Hematopoietic multipotent progenitor cell treated with erythropoietin and hydrocortisone succinate and interleukin-3 and kit ligand, for 6 days (in vitro differentiated cells): ENCODE results near the gene UBR3.
"Not testable (repeated sequence)": the region's sequence is repeated elsewhere in the genome, so short reads cannot be mapped to it uniquely, and the experiment has no call there.

ENCODE experiments used
- DNase-seq: peaks from one replicate; pipeline ENCODE4 v3.0.0-alpha.2; 2015

The UBR3 gene

GRCh38 chr2:169955940-169956339 is 128.7 kb downstream of the UBR3 start:
- DNase-seq = no peak

- not testable (repeated sequence) for DNase-seq
These were observed 130.0 kb downstream of the UBR3 start for GRCh38 chr2:169957219-169957618.

GRCh38 chr2:169961911-169962310 is 134.7 kb downstream of the UBR3 start:
- peak; percentile 46 for DNase-seq

GRCh38 chr2:169963786-169964185 is 136.5 kb downstream of the UBR3 start:
- no peak for DNase-seq

- DNase-seq = no peak
These were observed 137.5 kb downstream of the UBR3 start for GRCh38 chr2:169964740-169965139.

- DNase-seq = no peak
These were observed 138.2 kb downstream of the UBR3 start for GRCh38 chr2:169965495-169965894.

- no peak for DNase-seq
These were observed 139.2 kb downstream of the UBR3 start for GRCh38 chr2:169966454-169966853.

- DNase-seq = no peak
These were observed 141.5 kb downstream of the UBR3 start for GRCh38 chr2:169968743-169969142.

GRCh38 chr2:169975221-169975620 is 148.0 kb downstream of the UBR3 start:
- no peak for DNase-seq

GRCh38 chr2:169976335-169976851 is 149.1 kb downstream of the UBR3 start:
- no peak for DNase-seq

GRCh38 chr2:169977530-169977929 is 150.3 kb downstream of the UBR3 start:
- no peak for DNase-seq

GRCh38 chr2:169978402-169979017 is 151.3 kb downstream of the UBR3 start:
- no peak for DNase-seq

GRCh38 chr2:169979025-169979424 is 151.8 kb downstream of the UBR3 start:
- DNase-seq = no peak

GRCh38 chr2:169980001-169980400 is 152.7 kb downstream of the UBR3 start:
- DNase-seq = peak; percentile 10

GRCh38 chr2:169980643-169981042 is 153.4 kb downstream of the UBR3 start:
- peak; percentile 25 for DNase-seq

GRCh38 chr2:169982929-169983328 is 155.7 kb downstream of the UBR3 start:
- DNase-seq = no peak

- no peak for DNase-seq
These were observed 156.3 kb downstream of the UBR3 start for GRCh38 chr2:169983506-169983905.

GRCh38 chr2:169984145-169984544 is 156.9 kb downstream of the UBR3 start:
- no peak for DNase-seq

GRCh38 chr2:169994752-169995151 is 167.5 kb downstream of the UBR3 start:
- DNase-seq = no peak

- no peak for DNase-seq
These were observed 170.1 kb downstream of the UBR3 start for GRCh38 chr2:169997140-169997887.

GRCh38 chr2:169999054-169999453 is 171.8 kb downstream of the UBR3 start:
- no peak for DNase-seq

GRCh38 chr2:170002096-170002495 is 174.8 kb downstream of the UBR3 start:
- DNase-seq = no peak

- peak; percentile 49 for DNase-seq
These were observed 178.4 kb downstream of the UBR3 start for GRCh38 chr2:170005702-170006101.

- DNase-seq = peak; percentile 47
These were observed 179.5 kb downstream of the UBR3 start for GRCh38 chr2:170006587-170007325.
